SU-DHL-6 (cell line): ENCODE results near the gene FNBP1L.

Experiments used
- H2AFZ ChIP-seq: fragments of 200-600 bp; sonication (generic); 2 replicates; pipeline ENCODE4 v1.6.1; 2014; ENCODE audit warnings: low read depth, mild to moderate bottlenecking, moderate library complexity, mixed read lengths, antibody characterized with exemption, low read length; ENCODE audit not compliant: severe bottlenecking
- H3F3A ChIP-seq: fragments of 200-600 bp; shearing (Covaris generic); 2 replicates; pipeline ENCODE4 v1.6.0; 2016; ENCODE audit warnings: antibody characterized with exemption, mild to moderate bottlenecking; ENCODE audit not compliant: insufficient read depth
- H3K27ac ChIP-seq: fragments of 200-600 bp; sonication (generic); 2 replicates; pipeline ENCODE4 v1.5.1; 2016; ENCODE audit warnings: low read depth, mild to moderate bottlenecking, low read length, moderate library complexity, mixed read lengths
- H3K27me3 ChIP-seq: fragments of 200-600 bp; sonication (generic), shearing (Covaris generic); 2 replicates; pipeline ENCODE4 v1.6.0; 2014; ENCODE audit warnings: mild to moderate bottlenecking, low read length
- H3K36me3 ChIP-seq: fragments of 200-600 bp; sonication (generic); 2 replicates; pipeline ENCODE4 v1.6.1; 2014; ENCODE audit warnings: mild to moderate bottlenecking, low read length, mixed read lengths
- H3K4me2 ChIP-seq: fragments of 300-600, 200-600 bp; shearing (Covaris generic), sonication (generic); 2 replicates; pipeline ENCODE4 v1.6.0; 2014; ENCODE audit warnings: low read length, low read depth, mild to moderate bottlenecking; ENCODE audit not compliant: poor library complexity, severe bottlenecking
- H3K4me3 ChIP-seq: fragments of 200-600 bp; sonication (generic); 2 replicates; pipeline ENCODE4 v1.5.1; 2014; ENCODE audit warnings: antibody characterized with exemption, low read length, mild to moderate bottlenecking, mixed read lengths; ENCODE audit not compliant: insufficient read depth, poor library complexity, severe bottlenecking
- H3K79me2 ChIP-seq: fragments of 200-600 bp; sonication (generic); 2 replicates; pipeline ENCODE4 v1.6.1; 2014; ENCODE audit warnings: mild to moderate bottlenecking, low read length, moderate library complexity; ENCODE audit not compliant: insufficient read depth
- H3K9ac ChIP-seq: fragments of 200-600 bp; sonication (generic); 2 replicates; pipeline ENCODE4 v1.7.0; 2014; ENCODE audit warnings: mild to moderate bottlenecking, low read length
- H3K9me2 ChIP-seq: fragments of 200-600 bp; sonication (generic); replicated peaks from 2 replicates; pipeline ENCODE4 v1.6.1; 2014; ENCODE audit warnings: low read length; ENCODE audit not compliant: insufficient read depth
- H3K9me3 ChIP-seq: fragments of 200-600 bp; sonication (generic); 2 replicates; pipeline ENCODE4 v1.6.1; 2014; ENCODE audit warnings: low read length, mixed read lengths; ENCODE audit not compliant: insufficient read depth
- H4K20me1 ChIP-seq: fragments of 200-600 bp; sonication (generic); 2 replicates; pipeline ENCODE4 v1.6.1; 2014; ENCODE audit warnings: low read depth, mild to moderate bottlenecking, antibody characterized with exemption, low read length, moderate library complexity, mixed read lengths
- CTCF ChIP-seq: fragments of 200-600 bp; sonication (generic); IDR thresholded peaks from one replicate; pipeline ENCODE4 v1.5.1; 2017; ENCODE audit warnings: antibody characterized with exemption, mild to moderate bottlenecking, low read length, moderate library complexity; ENCODE audit not compliant: insufficient read depth, poor library complexity, severe bottlenecking
- EZH2phosphoT487 ChIP-seq: fragments of 200-600 bp; sonication (generic), shearing (Covaris generic); conservative IDR thresholded peaks from 2 replicates; pipeline ENCODE4 v1.6.1; 2018; ENCODE audit warnings: mild to moderate bottlenecking, antibody characterized with exemption, low read length, moderate library complexity, mixed read lengths

The FNBP1L gene

GRCh38 chr1:93581917-93582850 lies 134.3 kb downstream of the FNBP1L start:
- Histone ChIP-seq H3F3A (no peaks in the 10 kb centered on the region), H3K36me3 (no peaks in the 10 kb centered on the region), H3K4me2 (no peak overlapping the region)

GRCh38 chr1:93584261-93585003 lies 136.5 kb downstream of the FNBP1L start:
- Histone ChIP-seq H3K4me3 (no peak overlapping the region), H4K20me1 (no peaks in the 10 kb centered on the region), H3F3A (no peaks in the 10 kb centered on the region), H3K9ac (no peak overlapping the region), H3K27me3 (no peaks in the 10 kb centered on the region), H3K9me2 (no peaks in the 10 kb centered on the region), H3K9me3 (no peaks in the 10 kb centered on the region), H3K27ac (no peak overlapping the region), H3K4me2 (no peak overlapping the region), H2AFZ (no peak overlapping the region), H3K36me3 (no peaks in the 10 kb centered on the region), H3K79me2 (no peaks in the 10 kb centered on the region)
- no peak for TF ChIP-seq EZH2phosphoT487
- no peak for TF ChIP-seq CTCF

More at GRCh38 chr1:93581917-93582850, 134.3 kb downstream of the FNBP1L start:
- H4K20me1 ChIP-seq: no peaks in the 10 kb centered on the region
- TF ChIP-seq EZH2phosphoT487: no peak
- no peak for TF ChIP-seq CTCF
- no peak overlapping the region for H2AFZ ChIP-seq
- no peak overlapping the region for H3K4me3 ChIP-seq
- H3K9ac ChIP-seq: no peak overlapping the region
- H3K79me2 ChIP-seq: no peaks in the 10 kb centered on the region
- H3K27ac ChIP-seq: no peak overlapping the region
- H3K27me3 ChIP-seq: no peaks in the 10 kb centered on the region
- no peaks in the 10 kb centered on the region for H3K9me2 ChIP-seq
- no peaks in the 10 kb centered on the region for H3K9me3 ChIP-seq

GRCh38 chr1:93585059-93585966 lies 137.4 kb downstream of the FNBP1L start:
- H3K9me3 ChIP-seq: no peaks in the 10 kb centered on the region
- H3K9ac ChIP-seq: no peak overlapping the region
- H3K27ac ChIP-seq: no peak overlapping the region
- no peak overlapping the region for H3K4me2 ChIP-seq
- H3K4me3 ChIP-seq: no peak overlapping the region
- TF ChIP-seq CTCF (no peak), EZH2phosphoT487 (no peak)
- no peaks in the 10 kb centered on the region for H4K20me1 ChIP-seq
- no peak overlapping the region for H2AFZ ChIP-seq
- H3F3A ChIP-seq: no peaks in the 10 kb centered on the region
- H3K27me3 ChIP-seq: no peaks in the 10 kb centered on the region
- H3K36me3 ChIP-seq: no peaks in the 10 kb centered on the region
- no peaks in the 10 kb centered on the region for H3K9me2 ChIP-seq
- H3K79me2 ChIP-seq: no peaks in the 10 kb centered on the region
